SK-N-SH treated with all-trans-retinoic acid at 6 μM for 48 hours (cell line): ENCODE results near the gene BRF1.

ENCODE experiments used
- CREB5 ChIP-seq: fragments of 250-450 bp; sonication (Bioruptor Pico); IDR thresholded peaks from 2 replicates; pipeline ENCODE4 v1.5.1; 2020; ENCODE audit warnings: low read depth, mild to moderate bottlenecking, moderate library complexity
- ESRRG ChIP-seq: fragments of 250-450 bp; sonication (Bioruptor Pico); IDR thresholded peaks from 2 replicates; pipeline ENCODE4 v1.6.1; 2021; ENCODE audit warnings: mild to moderate bottlenecking
- GLIS3 ChIP-seq: fragments of 250-450 bp; sonication (Bioruptor Pico); IDR thresholded peaks from 2 replicates; pipeline ENCODE4 v1.5.0; 2020; ENCODE audit warnings: mild to moderate bottlenecking, moderate library complexity
- OSR1 ChIP-seq: fragments of 250-450 bp; sonication (Bioruptor Pico); IDR thresholded peaks from 2 replicates; pipeline ENCODE4 v1.8.0; 2022; ENCODE audit warnings: moderate library complexity, mild to moderate bottlenecking, inconsistent platforms
- TOX ChIP-seq: fragments of 250-450 bp; sonication (Bioruptor Pico); IDR thresholded peaks from 2 replicates; pipeline ENCODE4 v1.8.0; 2021; ENCODE audit warnings: mild to moderate bottlenecking, moderate library complexity, borderline replicate concordance
- ZC3H10 ChIP-seq: fragments of 250-450 bp; sonication (Bioruptor Pico); IDR thresholded peaks from 2 replicates; pipeline ENCODE4 v1.5.1; 2021; ENCODE audit warnings: mild to moderate bottlenecking, moderate library complexity
- ZFP30 ChIP-seq: fragments of 450-650 bp; formaldehyde crosslinking; IDR thresholded peaks from 2 replicates; pipeline ENCODE4 v1.5.0; 2022; ENCODE audit warnings: mild to moderate bottlenecking, moderate library complexity
- ZNF565 ChIP-seq: fragments of 450-650 bp; formaldehyde crosslinking; conservative IDR thresholded peaks from 2 replicates; pipeline ENCODE4 v1.5.0; 2020; ENCODE audit warnings: low read depth, mild to moderate bottlenecking, moderate library complexity
- TF ChIP-seq, protein P1 (sequence below): fragments of 250-450 bp; sonication (Bioruptor Pico); IDR thresholded peaks from 2 replicates; pipeline ENCODE4 v1.8.0; 2020; ENCODE audit warnings: mild to moderate bottlenecking, moderate library complexity, borderline replicate concordance

- TF ChIP-seq TOX (CRISPR knock-in tag): no peak
- no peak for TF ChIP-seq ZC3H10 (CRISPR knock-in tag)
- TF ChIP-seq GLIS3: no peak
- TF ChIP-seq CREB5: no peak
- TF ChIP-seq, protein P1, sequence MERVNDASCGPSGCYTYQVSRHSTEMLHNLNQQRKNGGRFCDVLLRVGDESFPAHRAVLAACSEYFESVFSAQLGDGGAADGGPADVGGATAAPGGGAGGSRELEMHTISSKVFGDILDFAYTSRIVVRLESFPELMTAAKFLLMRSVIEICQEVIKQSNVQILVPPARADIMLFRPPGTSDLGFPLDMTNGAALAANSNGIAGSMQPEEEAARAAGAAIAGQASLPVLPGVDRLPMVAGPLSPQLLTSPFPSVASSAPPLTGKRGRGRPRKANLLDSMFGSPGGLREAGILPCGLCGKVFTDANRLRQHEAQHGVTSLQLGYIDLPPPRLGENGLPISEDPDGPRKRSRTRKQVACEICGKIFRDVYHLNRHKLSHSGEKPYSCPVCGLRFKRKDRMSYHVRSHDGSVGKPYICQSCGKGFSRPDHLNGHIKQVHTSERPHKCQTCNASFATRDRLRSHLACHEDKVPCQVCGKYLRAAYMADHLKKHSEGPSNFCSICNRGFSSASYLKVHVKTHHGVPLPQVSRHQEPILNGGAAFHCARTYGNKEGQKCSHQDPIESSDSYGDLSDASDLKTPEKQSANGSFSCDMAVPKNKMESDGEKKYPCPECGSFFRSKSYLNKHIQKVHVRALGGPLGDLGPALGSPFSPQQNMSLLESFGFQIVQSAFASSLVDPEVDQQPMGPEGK (CRISPR knock-in tag): no peak
- TF ChIP-seq ESRRG (CRISPR knock-in tag): no peak
- TF ChIP-seq ZNF565 (CRISPR knock-in tag): no peak
- TF ChIP-seq OSR1 (CRISPR knock-in tag): no peak
- TF ChIP-seq ZFP30 (CRISPR knock-in tag): no peak
Observed at GRCh38 chr14:105340821-105341733, 40.3 kb upstream of the BRF1 start.
